Stimulated activated CD8-positive, alpha-beta memory T cell treated with anti-CD3 and anti-CD28 coated beads, Interleukin-15, amount 100 ng/mL, for 4 hours (primary cell): ENCODE results near the gene MRPS26.
"Not testable (repeated sequence)": the region's sequence is repeated elsewhere in the genome, so short reads cannot be mapped to it uniquely, and the experiment has no call there.

Experiments used
- DNase-seq, 2 donors: peaks; one replicate each; pipeline ENCODE4 v3.0.0-alpha.2; 2020; ENCODE audit warnings: low read depth in 2 of 2

MRPS26 gene

DNA sequence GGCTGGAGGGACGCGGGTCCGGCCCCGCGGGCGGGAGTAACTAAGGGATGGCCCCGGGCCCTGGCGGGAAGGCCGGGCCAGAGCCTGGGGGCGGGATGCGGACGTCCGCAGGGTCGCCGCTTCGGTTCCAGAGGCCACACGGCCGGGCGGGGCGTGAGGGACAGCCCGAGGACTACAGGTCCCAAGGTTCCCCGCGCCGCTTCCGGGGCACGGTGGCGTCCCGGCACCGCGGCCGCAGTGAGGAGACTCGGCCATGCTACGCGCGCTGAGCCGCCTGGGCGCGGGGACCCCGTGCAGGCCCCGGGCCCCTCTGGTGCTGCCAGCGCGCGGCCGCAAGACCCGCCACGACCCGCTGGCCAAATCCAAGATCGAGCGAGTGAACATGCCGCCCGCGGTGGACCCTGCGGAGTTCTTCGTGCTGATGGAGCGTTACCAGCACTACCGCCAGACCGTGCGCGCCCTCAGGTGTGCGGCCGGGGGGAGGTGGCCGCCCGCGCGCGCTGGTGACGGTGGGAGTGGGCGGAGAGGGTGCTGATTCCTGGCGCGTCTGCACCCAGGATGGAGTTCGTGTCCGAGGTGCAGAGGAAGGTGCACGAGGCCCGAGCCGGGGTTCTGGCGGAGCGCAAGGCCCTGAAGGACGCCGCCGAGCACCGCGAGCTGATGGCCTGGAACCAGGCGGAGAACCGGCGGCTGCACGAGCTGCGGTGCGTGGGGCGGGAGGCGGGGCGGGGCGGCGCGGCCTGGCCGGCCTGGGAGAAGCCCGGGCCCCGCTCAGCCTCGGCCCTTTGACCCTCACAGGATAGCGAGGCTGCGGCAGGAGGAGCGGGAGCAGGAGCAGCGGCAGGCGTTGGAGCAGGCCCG, at the start of gene MRPS26:
TSS of gene MRPS26 (plus strand) at position 237 of the 861 bp plus-strand sequence. CDS start at position 254, 17 bp downstream.
- DNase-seq = peak; percentile 60 to 69

- no peak for DNase-seq
Observed at GRCh38 chr20:2998728-2999127, 47.1 kb upstream of the MRPS26 start.

- no peak for DNase-seq
Observed at GRCh38 chr20:3000852-3001523, 44.9 kb upstream of the MRPS26 start.

- DNase-seq = no peak
Observed at GRCh38 chr20:3003416-3003815, 42.4 kb upstream of the MRPS26 start.

- no peak for DNase-seq
Observed at GRCh38 chr20:3010985-3011723, 34.7 kb upstream of the MRPS26 start.

DNA sequence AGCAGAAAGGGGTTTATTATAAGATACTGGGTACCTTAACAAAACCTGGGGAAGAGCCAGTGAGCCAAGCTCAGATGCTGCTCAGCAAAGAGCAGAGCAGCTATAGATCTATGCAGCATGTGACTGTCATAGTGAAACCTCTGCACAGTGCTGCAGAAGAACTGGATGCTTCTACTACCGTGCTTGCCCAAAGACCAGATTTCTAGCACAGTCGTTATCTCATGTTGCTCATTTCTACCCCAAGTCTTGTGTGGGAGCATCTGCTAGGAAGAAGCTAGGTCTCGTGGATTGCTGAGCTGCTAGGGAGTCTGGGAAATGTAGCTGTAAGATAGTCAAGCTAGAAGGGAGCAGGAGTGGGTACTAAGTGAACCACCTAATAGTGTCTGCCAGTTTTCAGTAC, 34.1 kb upstream of the MRPS26 start:
- no peak for DNase-seq

DNA sequence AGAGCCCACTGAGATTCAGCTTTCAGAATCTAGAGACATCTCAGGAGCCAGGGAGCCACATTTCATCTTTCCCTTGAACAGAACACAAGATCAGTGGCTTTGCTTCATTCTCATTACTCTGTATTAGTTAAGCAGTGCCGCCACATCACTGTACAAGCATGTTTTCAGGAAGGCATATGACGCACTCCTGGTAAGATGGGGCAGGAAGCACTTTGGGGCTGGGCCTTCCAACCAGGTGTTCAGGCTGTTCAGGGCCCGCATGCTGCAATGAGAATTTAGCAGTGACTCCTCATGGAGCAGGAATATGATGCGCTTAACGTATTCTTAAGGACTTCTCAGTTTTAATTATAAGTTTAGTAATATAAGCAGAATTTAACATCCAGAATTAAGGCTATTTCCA, 32.1 kb upstream of the MRPS26 start:
- no peak for DNase-seq

DNA sequence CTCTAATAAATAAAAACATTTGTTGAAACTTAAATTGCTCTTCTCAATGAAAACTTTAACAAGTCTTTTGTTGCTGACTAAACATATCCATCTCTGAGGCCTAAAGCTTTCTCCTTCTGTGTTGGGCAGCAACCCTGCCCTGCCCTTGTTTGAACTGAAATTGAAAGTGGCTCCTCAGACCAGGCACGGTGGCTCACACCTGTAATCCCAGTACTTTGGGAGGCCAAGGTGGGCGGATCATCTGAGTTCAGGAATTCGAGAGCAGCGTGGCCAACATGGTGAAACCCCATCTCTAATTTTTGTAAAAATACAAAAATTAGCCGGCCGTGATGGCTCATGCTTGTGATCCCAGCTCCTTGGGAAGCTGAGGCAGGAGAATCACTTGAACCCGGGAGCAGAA, 31.7 kb upstream of the MRPS26 start:
- no peak for DNase-seq

DNA sequence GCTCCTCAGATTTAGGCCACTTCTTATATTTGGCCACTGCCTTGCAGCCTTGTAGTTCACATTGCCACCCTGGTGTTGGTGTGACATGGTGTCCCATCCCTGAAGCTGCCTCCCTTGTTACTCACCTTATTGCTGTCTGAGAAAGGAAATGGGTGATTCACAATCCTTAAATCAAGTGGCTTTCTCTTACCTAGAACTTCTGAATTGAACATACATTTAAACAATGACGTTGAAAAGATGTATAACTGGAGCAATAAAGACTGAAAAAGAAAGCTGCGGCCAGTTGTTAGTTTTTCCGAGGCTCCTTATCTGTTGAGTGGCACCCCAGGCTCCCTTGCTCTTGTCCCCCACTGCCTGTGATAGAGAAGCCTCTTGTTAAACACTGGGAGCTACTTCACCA, 31.2 kb upstream of the MRPS26 start:
- DNase-seq = no peak

GRCh38 chr20:3015302-3015701, 30.6 kb upstream of the MRPS26 start:
- DNase-seq = not testable (repeated sequence)

GRCh38 chr20:3021327-3021726, 24.5 kb upstream of the MRPS26 start:
- DNase-seq = no peak

GRCh38 chr20:3021777-3022176, 24.1 kb upstream of the MRPS26 start:
- DNase-seq = no peak

- not testable (repeated sequence) for DNase-seq
Observed at GRCh38 chr20:3022559-3023490, 23.0 kb upstream of the MRPS26 start.

DNA sequence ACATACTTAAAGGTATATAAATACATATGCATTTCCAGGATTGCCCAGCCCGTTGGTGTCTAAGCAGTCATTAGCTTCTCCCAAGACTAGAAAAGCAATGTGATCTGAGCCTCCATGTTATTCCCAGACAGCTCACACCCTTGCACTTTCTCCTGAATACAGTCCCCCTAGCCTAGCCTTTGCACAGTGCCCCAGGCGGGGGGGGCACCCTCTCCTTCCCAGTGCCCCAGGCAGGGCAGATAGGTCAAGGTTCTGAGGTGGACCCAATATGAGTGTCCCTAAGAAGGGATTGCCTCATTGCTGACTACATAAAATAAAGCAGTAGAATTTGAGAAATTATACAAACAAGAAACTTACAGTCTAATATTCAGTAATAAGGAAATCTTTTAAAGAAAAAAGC, 17.9 kb upstream of the MRPS26 start:
- DNase-seq = no peak

DNA sequence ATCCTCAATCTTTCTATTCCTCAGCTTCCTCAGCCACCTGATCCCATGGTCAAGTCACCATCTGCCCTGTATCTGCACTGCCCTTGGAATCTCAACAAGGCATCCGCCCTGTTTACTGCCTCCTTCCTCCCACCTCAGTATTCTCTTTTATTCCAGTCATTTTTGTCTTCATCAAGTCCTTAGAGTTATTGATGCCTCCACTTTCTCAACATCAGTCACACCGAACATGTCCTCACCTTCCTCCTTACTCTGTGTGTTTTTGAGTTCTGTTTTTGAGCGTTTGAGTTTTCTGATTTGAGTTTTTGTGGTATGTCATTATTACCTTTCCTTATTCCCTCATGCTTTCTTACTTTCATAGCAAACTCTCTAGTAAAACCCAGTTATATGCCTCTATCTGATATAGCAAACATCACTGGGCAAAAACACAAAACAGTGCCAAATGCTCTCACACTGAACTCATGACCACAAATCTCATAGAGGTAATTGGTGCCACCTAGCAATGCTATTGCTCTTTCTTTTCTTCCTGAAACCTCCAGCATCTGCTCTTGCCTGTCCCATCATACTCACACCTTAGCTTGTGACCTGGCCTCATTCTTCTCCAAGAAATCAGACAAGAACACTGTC, 14.2 kb upstream of the MRPS26 start:
- DNase-seq = no peak

DNA sequence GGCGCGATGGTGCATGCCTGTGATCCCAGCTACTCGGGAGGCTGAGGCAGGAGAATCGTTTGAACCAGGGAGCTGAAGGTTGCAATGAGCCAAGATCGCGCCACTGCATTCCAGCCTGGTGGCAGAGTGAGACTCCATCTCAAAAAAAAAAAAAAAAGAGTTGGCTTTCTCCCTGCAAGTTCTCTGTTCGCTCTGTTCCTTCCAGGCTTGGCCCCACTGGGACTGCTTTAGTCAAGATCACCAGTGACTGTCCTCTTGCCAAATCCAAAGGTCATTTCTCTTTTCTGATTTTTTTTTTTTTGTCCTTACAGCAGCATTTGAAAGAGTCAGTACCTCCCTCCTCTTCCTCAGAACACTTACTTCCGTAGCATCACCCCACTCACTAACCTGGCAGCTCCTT, 13.2 kb upstream of the MRPS26 start:
- no peak for DNase-seq

- no peak for DNase-seq
Observed at GRCh38 chr20:3037654-3038053, 8.2 kb upstream of the MRPS26 start.

GRCh38 chr20:3038454-3038853, 7.4 kb upstream of the MRPS26 start:
- no peak for DNase-seq

DNA sequence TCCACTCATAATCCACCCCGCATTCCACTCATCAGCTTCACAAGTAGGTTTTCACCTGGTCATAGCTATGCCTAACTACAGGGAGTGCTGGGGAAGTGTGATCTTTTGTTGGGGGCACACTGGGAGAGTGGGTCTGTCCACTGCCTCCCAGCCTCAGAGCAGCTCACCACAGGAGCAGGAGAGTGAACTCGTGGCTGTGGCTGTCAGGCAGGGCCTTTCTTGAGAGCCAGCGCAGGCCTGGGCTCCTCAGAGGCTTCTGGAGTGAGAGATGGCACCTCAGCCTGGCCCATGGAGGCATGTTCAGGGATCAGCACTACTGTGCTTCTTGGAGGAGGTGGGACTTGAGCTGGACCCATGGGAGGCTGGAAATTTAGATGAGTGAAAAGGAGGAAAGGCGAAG, 6.4 kb upstream of the MRPS26 start:
- DNase-seq = no peak

GRCh38 chr20:3040086-3040485, 5.8 kb upstream of the MRPS26 start:
- DNase-seq = no peak

GRCh38 chr20:3041854-3042409, 3.9 kb upstream of the MRPS26 start:
- DNase-seq = no peak
